Spleen (tissue), 11 donors: ENCODE results near the gene MGME1. TPM values are rescaled to one million over a fixed set of nuclear protein-coding genes. Genes with fewer than 3 reads are reported as not detected.
A peak's percentile ranks its signal among the peaks of the same experiment; 100 is the strongest.

Source experiments
- DNase-seq: peaks from one replicate; pipeline ENCODE4 v3.0.0-alpha.2; 2020
- H3K27ac ChIP-seq, 8 donors: fragments of 200-600 bp; sonication (generic) in 7 of 8; 1 replicate in 4 of 8; 2 replicates in 4 of 8; pipeline versions ENCODE4 v1.5.0 to v1.8.0; 2016 to 2021; ENCODE audit warnings: inconsistent platforms in 4 of 8, mild to moderate bottlenecking in 4 of 8, moderate library complexity in 1 of 8
- H3K27me3 ChIP-seq, 7 donors: fragments of 200-600 bp; sonication (generic) in 6 of 7; replicated peaks in 1 of 7; 1 replicate in 4 of 7; 2 replicates in 3 of 7; pipeline versions ENCODE4 v1.5.0 to v1.8.0; 2016 to 2021; ENCODE audit warnings: inconsistent platforms in 3 of 7, mild to moderate bottlenecking in 1 of 7
- H3K36me3 ChIP-seq, 6 donors: fragments of 200-600 bp; sonication (generic) in 5 of 6; 1 replicate in 4 of 6; 2 replicates in 2 of 6; pipeline versions ENCODE4 v1.5.0 to v1.8.0; 2016 to 2021; ENCODE audit warnings: inconsistent platforms in 2 of 6
- H3K4me1 ChIP-seq, 6 donors: fragments of 200-600 bp; sonication (generic) in 5 of 6; 1 replicate in 3 of 6; 2 replicates in 3 of 6; pipeline versions ENCODE4 v1.5.0 to v1.8.0; 2016 to 2021; ENCODE audit warnings: inconsistent platforms in 3 of 6
- H3K4me3 ChIP-seq, 8 donors: fragments of 200-600 bp; sonication (generic) in 7 of 8; 1 replicate in 4 of 8; 2 replicates in 4 of 8; pipeline versions ENCODE4 v1.5.0 to v1.8.0; 2016 to 2021; ENCODE audit warnings: inconsistent platforms in 4 of 8, mild to moderate bottlenecking in 4 of 8, moderate library complexity in 2 of 8
- H3K9me3 ChIP-seq, 8 donors: fragments of 200-600 bp; sonication (generic) in 7 of 8; 1 replicate in 4 of 8; 2 replicates in 4 of 8; pipeline versions ENCODE4 v1.5.0 to v1.8.0; 2016 to 2021; ENCODE audit warnings: inconsistent platforms in 4 of 8
- CTCF ChIP-seq, 11 experiments: fragments of 200-600 bp in 7 of 11; fragments of 450-650 bp in 4 of 11; sonication (generic) in 4 of 11; IDR thresholded peaks in 8 of 11; conservative IDR thresholded peaks in 3 of 11; 1 replicate in 7 of 11; 2 replicates in 4 of 11; pipeline versions ENCODE4 v1.4.0 to v1.8.0; 2016 to 2021; ENCODE audit warnings: antibody characterized with exemption in 11 of 11, inconsistent platforms in 4 of 11, mild to moderate bottlenecking in 1 of 11
- POLR2A ChIP-seq, 3 donors: fragments of 450-650 bp; IDR thresholded peaks; one replicate each; pipeline ENCODE4 v1.5.1; 2017; ENCODE audit warnings: antibody characterized with exemption in 3 of 3, mild to moderate bottlenecking in 1 of 3
- POLR2AphosphoS5 ChIP-seq, 3 donors: sonication (generic); formaldehyde crosslinking; IDR thresholded peaks; one replicate each; pipeline ENCODE4 v1.5.1; 2017; ENCODE audit warnings: antibody characterized with exemption in 3 of 3
- WGBS, 5 donors: extraction: QIAGEN DNeasy Blood & Tissue Kit in 3 of 5; methylation state at CpG; one replicate each; pipeline versions ENCODE4 v1.1.5 to v1.1.7; 2013 to 2018; 5-methylcytosine and 5-hydroxymethylcytosine counted together
- intact Hi-C: fragments of 100-400 bp; cut with DNase I; formaldehyde crosslinking; loops from one replicate; pipeline ENCODE4 v1.15.0; 2023; ENCODE audit warnings: low total_unique reads
- polyA plus RNA-seq, 3 donors: library from polyadenylated mRNA; stranded (reverse); fragments of 200-250 nt; gene quantifications; one replicate each; pipeline ENCODE4 v1.2.1, GENCODE V29; 2013
- total RNA-seq, 7 donors: library from RNA; depleted of rRNA in 3 of 7; stranded (reverse); fragments of >200 nt in 3 of 7; fragmentation: NEBNext Ultra II Directional in 4 of 7; extraction: Animal tissue kit (Norgen Biotek cat#: 25700) in 4 of 7; gene quantifications; one replicate each; pipeline versions ENCODE4 v1.1.0 to v1.2.1, GENCODE V29; 2016 to 2021
- donor health status: healthy with polysubstance abuse.
- donor health status: DM: no; HTN: no; CAD: no; lungs with moderate emphysema.
- donor health status: DM: no; HTN: no; CAD: no.
- donor health status: Bipolar disorder and iron deficiency.
- donor health status: healthy.
- donor health status: DM: no; HTN: no; CAD: no.
- donor health status: DM: yes; HTN: yes; CAD: no.

The MGME1 gene
- total and polyA plus RNA-seq, 10 donors: 20.9 to 33.4 (median 27.6) TPM

- no peak for DNase-seq
- intact Hi-C loops: no loop called here
- Histone ChIP-seq H3K4me1 (peaks cover 45 to 85% (median 76%) of the 10 kb centered on the region in 6 donors), H3K4me3 (peak overlapping the region in 2 of 8 donors; percentile 87 to 93), H3K27me3 (no peaks in the 10 kb centered on the region), H3K27ac (peak overlapping the region; percentile 95 to 99 (median 98)), H3K36me3 (no peaks in the 10 kb centered on the region), H3K9me3 (no peaks in the 10 kb centered on the region)
- 52 to 64% (median 56%) methylated on average over 3 of the region's 3 CpGs for WGBS, 5 donors
- TF ChIP-seq POLR2A (IDR thresholded peaks at IDR 0.05) (no peak), POLR2AphosphoS5 (IDR thresholded peaks at IDR 0.05) (no peak), CTCF (IDR thresholded peaks at IDR 0.05 in 8 of 11, conservative IDR thresholded peaks at IDR 0.05 in 3 of 11) (no peak)
Measured at GRCh38 chr20:17964632-17965031, 4.2 kb upstream of the MGME1 start.

DNA sequence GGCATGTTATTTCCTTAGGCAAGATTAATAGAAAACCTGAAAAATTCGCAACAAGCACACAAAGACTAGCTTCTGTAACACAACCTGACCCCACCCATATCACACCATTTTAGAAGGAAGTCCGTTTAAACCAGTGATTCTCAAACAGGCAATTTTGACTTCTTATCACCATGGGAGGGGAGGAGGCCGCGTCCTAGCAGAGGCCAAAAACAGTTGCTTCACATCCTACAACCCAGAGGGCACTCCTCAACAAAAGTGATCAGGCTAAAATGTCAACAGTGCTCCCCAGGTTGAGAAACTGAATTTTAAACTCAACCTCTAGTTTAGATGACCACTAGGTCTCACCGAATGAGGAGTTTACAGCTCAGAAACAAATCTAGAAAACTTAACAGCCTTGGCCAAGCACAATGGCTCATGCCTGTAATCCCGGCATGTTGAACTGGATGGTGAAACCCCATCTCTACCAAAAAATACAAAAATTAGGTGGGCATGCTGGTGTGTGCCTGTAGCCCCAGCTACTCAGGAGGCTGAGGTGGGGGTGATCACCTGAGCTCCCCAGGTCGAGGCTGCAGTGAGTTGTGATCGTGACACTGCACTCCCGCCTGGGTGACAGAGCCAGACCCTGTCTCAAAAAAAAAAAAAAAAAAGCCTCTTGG lies 3.6 kb upstream of the MGME1 start:
- intact Hi-C loops: no loop called here
- TF ChIP-seq POLR2AphosphoS5 (IDR thresholded peaks at IDR 0.05) (peak in 2 of 3 donors; percentile 24 to 60), POLR2A (IDR thresholded peaks at IDR 0.05) (no peak), CTCF (IDR thresholded peaks at IDR 0.05 in 8 of 11, conservative IDR thresholded peaks at IDR 0.05 in 3 of 11) (no peak)
- Histone ChIP-seq H3K36me3 (no peaks in the 10 kb centered on the region), H3K4me1 (peaks cover 41 to 85% (median 75%) of the 10 kb centered on the region in 6 donors), H3K4me3 (peak overlapping the region in 7 of 8 donors; percentile 76 to 94 (median 87)), H3K9me3 (no peaks in the 10 kb centered on the region), H3K27me3 (no peaks in the 10 kb centered on the region), H3K27ac (peak overlapping the region; percentile 95 to 99 (median 98))
- WGBS, 5 donors: 30 to 45% (median 34%) methylated on average over 9 of the region's 9 CpGs
- peak; percentile 80 for DNase-seq

GRCh38 chr20:17966432-17967310 lies 2.1 kb upstream of the MGME1 start:
- H3K36me3 ChIP-seq: no peaks in the 10 kb centered on the region
- peak overlapping the region; percentile 95 to 99 (median 98) for H3K27ac ChIP-seq
- H3K9me3 ChIP-seq: no peaks in the 10 kb centered on the region
- H3K4me3 ChIP-seq: peak overlapping the region; percentile 76 to 94 (median 86)
- no peak for DNase-seq
- intact Hi-C loops: no loop called here
- no peaks in the 10 kb centered on the region for H3K27me3 ChIP-seq
- no peak for TF ChIP-seq POLR2AphosphoS5 (IDR thresholded peaks at IDR 0.05)
- peak in 8 of 11 experiments; percentile 22 to 54 (median 40) for TF ChIP-seq CTCF (IDR thresholded peaks at IDR 0.05 in 8 of 11, conservative IDR thresholded peaks at IDR 0.05 in 3 of 11)
- TF ChIP-seq POLR2A (IDR thresholded peaks at IDR 0.05): no peak
- WGBS, 5 donors: 2 to 4% (median 3%) methylated on average over 9 of the region's 9 CpGs
- peaks cover 30 to 85% (median 75%) of the 10 kb centered on the region in 6 donors for H3K4me1 ChIP-seq
